Hematopoietic multipotent progenitor cell treated with erythropoietin and hydrocortisone succinate and interleukin-3 and kit ligand, for 6 days (in vitro differentiated cells): ENCODE data around the gene HSH2D.
"Not testable (repeated sequence)": the region's sequence is repeated elsewhere in the genome, so short reads cannot be mapped to it uniquely, and the experiment has no call there.

Source experiments
- DNase-seq: peaks from one replicate; pipeline ENCODE4 v3.0.0-alpha.2; 2015

Gene HSH2D

GRCh38 chr19:16143399-16144215 lies at the start of gene HSH2D:
HSH2D (plus strand) TSS chr19:16143685; CDS start chr19:16148751, 5,066 bp downstream.
- DNase-seq, result peak; percentile 85

GRCh38 chr19:16094360-16095070 lies 49.0 kb upstream of the HSH2D start:
- DNase-seq, result no peak

GRCh38 chr19:16095071-16095571 lies 48.4 kb upstream of the HSH2D start:
- no peak for DNase-seq

- DNase-seq, result no peak
These were observed 47.1 kb upstream of the HSH2D start for GRCh38 chr19:16096280-16096855.

GRCh38 chr19:16098416-16098768 lies 45.1 kb upstream of the HSH2D start:
- no peak for DNase-seq

GRCh38 chr19:16098821-16099220 lies 44.7 kb upstream of the HSH2D start:
- DNase-seq, result no peak

GRCh38 chr19:16099314-16099965 lies 44.0 kb upstream of the HSH2D start:
- not testable (repeated sequence) for DNase-seq

GRCh38 chr19:16100524-16100923 lies 43.0 kb upstream of the HSH2D start:
- no peak for DNase-seq

- no peak for DNase-seq
These were observed 38.8 kb upstream of the HSH2D start for GRCh38 chr19:16104722-16105121.

GRCh38 chr19:16106121-16106520 lies 37.4 kb upstream of the HSH2D start:
- DNase-seq, result peak; percentile 59

GRCh38 chr19:16111160-16111908 lies 32.2 kb upstream of the HSH2D start, which contains the start of gene RAB8A:
RAB8A (plus strand) TSS chr19:16111889; CDS start chr19:16111902, 13 bp downstream.
- DNase-seq, result peak; percentile 99

GRCh38 chr19:16111909-16112752 lies 31.4 kb upstream of the HSH2D start:
- no peak for DNase-seq

GRCh38 chr19:16112778-16113177 lies 30.7 kb upstream of the HSH2D start:
- peak; percentile 92 for DNase-seq

GRCh38 chr19:16113727-16114126 lies 29.8 kb upstream of the HSH2D start:
- peak; percentile 85 for DNase-seq

GRCh38 chr19:16115301-16116039 lies 28.0 kb upstream of the HSH2D start:
- DNase-seq, result no peak

GRCh38 chr19:16116067-16116466 lies 27.4 kb upstream of the HSH2D start:
- no peak for DNase-seq

GRCh38 chr19:16117594-16118033 lies 25.9 kb upstream of the HSH2D start:
- DNase-seq, result peak; percentile 70

GRCh38 chr19:16118489-16119033 lies 24.9 kb upstream of the HSH2D start:
- peak; percentile 75 for DNase-seq

GRCh38 chr19:16119075-16119857 lies 24.2 kb upstream of the HSH2D start:
- DNase-seq, result not testable (repeated sequence)
